ENCODE measurements around the gene MRPS18A.

MRPS18A gene

GRCh38 chr6:43723737-43724295 lies 36.2 kb upstream of the MRPS18A start:
- TF ChIP-seq SUZ12 (IDR thresholded peaks at IDR 0.05; ENCODE audit: extremely low read depth, insufficient read depth, insufficient read length) (no peak), ZNF274 (IDR thresholded peaks at IDR 0.05; ENCODE audit: low read depth, low read length) (no peak), YY1 (IDR thresholded peaks at IDR 0.05; ENCODE audit: insufficient read depth, insufficient read length) (no peak)
- DNase-seq (ENCODE audit: low read depth, low spot score): no peak
- Histone ChIP-seq H3K27me3 (ENCODE audit: insufficient read depth, insufficient read length) (no peaks in the 10 kb centered on the region), H3K9me3 (ENCODE audit: insufficient read depth, low read length) (no peaks in the 10 kb centered on the region), H3K4me3 (ENCODE audit: insufficient read length, low read depth) (no peak overlapping the region), H3K36me3 (ENCODE audit: insufficient read depth, insufficient read length, low read length) (no peaks in the 10 kb centered on the region), H3K4me1 (ENCODE audit: insufficient read depth, insufficient read length) (peaks cover 7% of the 10 kb centered on the region), H3K9ac (ENCODE audit: insufficient read length, low read depth) (no peak overlapping the region)

- no peak overlapping the region for H3K9ac ChIP-seq (ENCODE audit: insufficient read length, low read depth)
- H3K4me1 ChIP-seq (ENCODE audit: insufficient read depth, insufficient read length): peaks cover 7% of the 10 kb centered on the region
- no peaks in the 10 kb centered on the region for H3K27me3 ChIP-seq (ENCODE audit: insufficient read depth, insufficient read length)
- no peaks in the 10 kb centered on the region for H3K36me3 ChIP-seq (ENCODE audit: insufficient read depth, insufficient read length, low read length)
- TF ChIP-seq SUZ12 (IDR thresholded peaks at IDR 0.05; ENCODE audit: extremely low read depth, insufficient read depth, insufficient read length): no peak
- TF ChIP-seq YY1 (IDR thresholded peaks at IDR 0.05; ENCODE audit: insufficient read depth, insufficient read length): no peak
- TF ChIP-seq ZNF274 (IDR thresholded peaks at IDR 0.05; ENCODE audit: low read depth, low read length): no peak
- H3K9me3 ChIP-seq (ENCODE audit: insufficient read depth, low read length): no peaks in the 10 kb centered on the region
- no peak for DNase-seq (ENCODE audit: low read depth, low spot score)
- H3K4me3 ChIP-seq (ENCODE audit: insufficient read length, low read depth): no peak overlapping the region
Observed at GRCh38 chr6:43722920-43723545, 35.4 kb upstream of the MRPS18A start.

- DNase-seq (ENCODE audit: low read depth, low spot score): no peak
- Histone ChIP-seq H3K27me3 (ENCODE audit: insufficient read depth, insufficient read length) (no peaks in the 10 kb centered on the region), H3K36me3 (ENCODE audit: insufficient read depth, insufficient read length, low read length) (no peaks in the 10 kb centered on the region), H3K9me3 (ENCODE audit: insufficient read depth, low read length) (no peaks in the 10 kb centered on the region), H3K4me3 (ENCODE audit: insufficient read length, low read depth) (no peak overlapping the region), H3K4me1 (ENCODE audit: insufficient read depth, insufficient read length) (peaks cover 8% of the 10 kb centered on the region), H3K9ac (ENCODE audit: insufficient read length, low read depth) (no peak overlapping the region)
- TF ChIP-seq ZNF274 (IDR thresholded peaks at IDR 0.05; ENCODE audit: low read depth, low read length): no peak
- TF ChIP-seq YY1 (IDR thresholded peaks at IDR 0.05; ENCODE audit: insufficient read depth, insufficient read length): no peak
- no peak for TF ChIP-seq SUZ12 (IDR thresholded peaks at IDR 0.05; ENCODE audit: extremely low read depth, insufficient read depth, insufficient read length)
Observed at GRCh38 chr6:43720999-43721398, 33.4 kb upstream of the MRPS18A start.

GRCh38 chr6:43719511-43719910 lies 31.9 kb upstream of the MRPS18A start:
- H3K36me3 ChIP-seq (ENCODE audit: insufficient read depth, insufficient read length, low read length): no peaks in the 10 kb centered on the region
- peaks cover 11% of the 10 kb centered on the region for H3K4me1 ChIP-seq (ENCODE audit: insufficient read depth, insufficient read length)
- no peak for DNase-seq (ENCODE audit: low read depth, low spot score)
- no peaks in the 10 kb centered on the region for H3K27me3 ChIP-seq (ENCODE audit: insufficient read depth, insufficient read length)
- H3K9me3 ChIP-seq (ENCODE audit: insufficient read depth, low read length): no peaks in the 10 kb centered on the region
- TF ChIP-seq YY1 (IDR thresholded peaks at IDR 0.05; ENCODE audit: insufficient read depth, insufficient read length) (no peak), ZNF274 (IDR thresholded peaks at IDR 0.05; ENCODE audit: low read depth, low read length) (no peak), SUZ12 (IDR thresholded peaks at IDR 0.05; ENCODE audit: extremely low read depth, insufficient read depth, insufficient read length) (no peak)
- no peak overlapping the region for H3K9ac ChIP-seq (ENCODE audit: insufficient read length, low read depth)
- no peak overlapping the region for H3K4me3 ChIP-seq (ENCODE audit: insufficient read length, low read depth)

GRCh38 chr6:43718387-43719105 lies 31.0 kb upstream of the MRPS18A start:
- Histone ChIP-seq H3K4me3 (ENCODE audit: insufficient read length, low read depth) (no peak overlapping the region), H3K36me3 (ENCODE audit: insufficient read depth, insufficient read length, low read length) (no peaks in the 10 kb centered on the region), H3K9ac (ENCODE audit: insufficient read length, low read depth) (no peak overlapping the region), H3K9me3 (ENCODE audit: insufficient read depth, low read length) (no peaks in the 10 kb centered on the region), H3K27me3 (ENCODE audit: insufficient read depth, insufficient read length) (no peaks in the 10 kb centered on the region), H3K4me1 (ENCODE audit: insufficient read depth, insufficient read length) (peaks cover 16% of the 10 kb centered on the region)
- no peak for TF ChIP-seq ZNF274 (IDR thresholded peaks at IDR 0.05; ENCODE audit: low read depth, low read length)
- TF ChIP-seq SUZ12 (IDR thresholded peaks at IDR 0.05; ENCODE audit: extremely low read depth, insufficient read depth, insufficient read length): no peak
- no peak for TF ChIP-seq YY1 (IDR thresholded peaks at IDR 0.05; ENCODE audit: insufficient read depth, insufficient read length)
- no peak for DNase-seq (ENCODE audit: low read depth, low spot score)

- Histone ChIP-seq H3K4me1 (ENCODE audit: insufficient read depth, insufficient read length) (peaks cover 14% of the 10 kb centered on the region), H3K9me3 (ENCODE audit: insufficient read depth, low read length) (no peaks in the 10 kb centered on the region), H3K36me3 (ENCODE audit: insufficient read depth, insufficient read length, low read length) (no peaks in the 10 kb centered on the region), H3K9ac (ENCODE audit: insufficient read length, low read depth) (no peak overlapping the region), H3K27me3 (ENCODE audit: insufficient read depth, insufficient read length) (no peaks in the 10 kb centered on the region), H3K4me3 (ENCODE audit: insufficient read length, low read depth) (no peak overlapping the region)
- no peak for DNase-seq (ENCODE audit: low read depth, low spot score)
- TF ChIP-seq YY1 (IDR thresholded peaks at IDR 0.05; ENCODE audit: insufficient read depth, insufficient read length) (no peak), SUZ12 (IDR thresholded peaks at IDR 0.05; ENCODE audit: extremely low read depth, insufficient read depth, insufficient read length) (no peak), ZNF274 (IDR thresholded peaks at IDR 0.05; ENCODE audit: low read depth, low read length) (no peak)
Observed at GRCh38 chr6:43717822-43718221, 30.2 kb upstream of the MRPS18A start.

GRCh38 chr6:43717389-43717788 lies 29.8 kb upstream of the MRPS18A start:
- no peaks in the 10 kb centered on the region for H3K9me3 ChIP-seq (ENCODE audit: insufficient read depth, low read length)
- H3K27me3 ChIP-seq (ENCODE audit: insufficient read depth, insufficient read length): no peaks in the 10 kb centered on the region
- no peak overlapping the region for H3K4me3 ChIP-seq (ENCODE audit: insufficient read length, low read depth)
- no peak overlapping the region for H3K9ac ChIP-seq (ENCODE audit: insufficient read length, low read depth)
- TF ChIP-seq YY1 (IDR thresholded peaks at IDR 0.05; ENCODE audit: insufficient read depth, insufficient read length) (no peak), SUZ12 (IDR thresholded peaks at IDR 0.05; ENCODE audit: extremely low read depth, insufficient read depth, insufficient read length) (no peak), ZNF274 (IDR thresholded peaks at IDR 0.05; ENCODE audit: low read depth, low read length) (no peak)
- H3K36me3 ChIP-seq (ENCODE audit: insufficient read depth, insufficient read length, low read length): no peaks in the 10 kb centered on the region
- no peak for DNase-seq (ENCODE audit: low read depth, low spot score)
- H3K4me1 ChIP-seq (ENCODE audit: insufficient read depth, insufficient read length): peaks cover 14% of the 10 kb centered on the region
